HFF-Myc (cell line): Measurements from ENCODE around the gene SPRED2.

Source experiments
- DNase-seq: peaks from one replicate; pipeline ENCODE4 v3.0.0-alpha.2; 2011; ENCODE audit warnings: low read depth; ENCODE audit errors: extremely low read depth
- H3K4me3 ChIP-seq: replicated peaks from 2 replicates; pipeline ENCODE4 v1.5.1; 2011; ENCODE audit warnings: low read depth, mild to moderate bottlenecking, control low read depth, low read length
- CTCF ChIP-seq: IDR thresholded peaks from 2 replicates; pipeline ENCODE4 v1.5.1; 2012; ENCODE audit warnings: mild to moderate bottlenecking, low read depth, low read length, control low read depth; ENCODE audit errors: missing control alignments

Gene SPRED2, protein sequence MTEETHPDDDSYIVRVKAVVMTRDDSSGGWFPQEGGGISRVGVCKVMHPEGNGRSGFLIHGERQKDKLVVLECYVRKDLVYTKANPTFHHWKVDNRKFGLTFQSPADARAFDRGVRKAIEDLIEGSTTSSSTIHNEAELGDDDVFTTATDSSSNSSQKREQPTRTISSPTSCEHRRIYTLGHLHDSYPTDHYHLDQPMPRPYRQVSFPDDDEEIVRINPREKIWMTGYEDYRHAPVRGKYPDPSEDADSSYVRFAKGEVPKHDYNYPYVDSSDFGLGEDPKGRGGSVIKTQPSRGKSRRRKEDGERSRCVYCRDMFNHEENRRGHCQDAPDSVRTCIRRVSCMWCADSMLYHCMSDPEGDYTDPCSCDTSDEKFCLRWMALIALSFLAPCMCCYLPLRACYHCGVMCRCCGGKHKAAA

GRCh38 chr2:65432227-65433190, at the start of gene SPRED2:
TSS of gene SPRED2 (minus strand) at chr2:65432599. CDS start at chr2:65431987, 612 bp downstream.
- TF ChIP-seq CTCF = peak; percentile 3
- peak; percentile 91 for DNase-seq
- peak within 1 kb of the TSS; percentile 76 for H3K4me3 ChIP-seq

- DNase-seq = no peak
- no peak overlapping the region for H3K4me3 ChIP-seq
- TF ChIP-seq CTCF = no peak
Measured at GRCh38 chr2:65481961-65482360, 49.6 kb upstream of the SPRED2 start.

DNA sequence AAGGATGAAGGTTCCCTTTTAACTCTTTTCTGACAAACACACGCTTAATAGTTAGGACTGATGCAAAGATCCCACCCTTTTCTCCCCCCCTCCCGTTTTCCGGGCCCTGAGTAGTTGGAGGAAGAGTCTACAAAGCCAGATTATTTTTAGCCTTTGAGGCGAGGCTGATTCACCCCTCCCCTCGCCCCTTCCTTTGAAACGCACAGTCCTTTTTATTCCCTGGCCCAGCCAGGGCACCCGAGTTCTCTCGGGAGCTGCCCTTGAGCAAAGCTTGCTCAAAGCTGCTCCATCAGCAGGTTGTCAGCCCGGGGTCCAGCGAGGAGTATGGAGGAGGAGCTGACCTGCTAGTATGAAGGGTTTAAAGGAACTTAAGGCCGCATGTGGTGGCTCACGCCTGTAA, 47.1 kb upstream of the SPRED2 start:
- no peak for TF ChIP-seq CTCF
- H3K4me3 ChIP-seq = no peak overlapping the region
- no peak for DNase-seq

GRCh38 chr2:65478498-65479135, 46.2 kb upstream of the SPRED2 start:
- no peak overlapping the region for H3K4me3 ChIP-seq
- no peak for TF ChIP-seq CTCF
- DNase-seq = no peak

GRCh38 chr2:65477590-65477989, 45.2 kb upstream of the SPRED2 start:
- DNase-seq = no peak
- H3K4me3 ChIP-seq = no peak overlapping the region
- TF ChIP-seq CTCF = no peak

DNA sequence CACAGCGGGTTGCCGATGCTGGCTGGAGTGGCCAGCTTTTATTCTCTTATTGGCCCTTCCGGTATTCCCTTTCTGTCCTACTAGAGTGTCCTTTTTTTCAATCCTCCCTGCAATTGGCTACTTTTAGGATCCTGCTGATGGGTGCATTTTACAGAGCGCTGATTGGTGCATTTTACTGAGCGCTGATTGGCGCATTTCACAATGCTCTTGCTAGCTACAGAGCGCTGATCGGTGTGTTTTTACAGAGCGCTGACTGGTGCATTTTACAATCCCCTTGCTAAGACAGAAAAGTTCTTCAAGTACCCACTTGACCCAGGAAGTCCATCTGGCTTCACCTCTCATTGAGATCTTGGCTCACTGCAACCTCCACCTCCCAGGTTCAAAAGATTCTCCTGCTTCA, 44.4 kb upstream of the SPRED2 start:
- DNase-seq = no peak
- TF ChIP-seq CTCF = no peak
- H3K4me3 ChIP-seq = no peak overlapping the region
